Effector CD8-positive, alpha-beta T cell (primary cell): ENCODE results near the gene RABGAP1L.
"Not testable (repeated sequence)": the region's sequence is repeated elsewhere in the genome, so short reads cannot be mapped to it uniquely, and the experiment has no call there.

ENCODE experiments used
- DNase-seq: peaks from one replicate; lab custom pipeline; 2025; lab: John Stamatoyannopoulos, UW

The RABGAP1L gene

GRCh38 chr1:174871886-174872285 lies 712.6 kb downstream of the RABGAP1L start:
- no peak for DNase-seq

DNA sequence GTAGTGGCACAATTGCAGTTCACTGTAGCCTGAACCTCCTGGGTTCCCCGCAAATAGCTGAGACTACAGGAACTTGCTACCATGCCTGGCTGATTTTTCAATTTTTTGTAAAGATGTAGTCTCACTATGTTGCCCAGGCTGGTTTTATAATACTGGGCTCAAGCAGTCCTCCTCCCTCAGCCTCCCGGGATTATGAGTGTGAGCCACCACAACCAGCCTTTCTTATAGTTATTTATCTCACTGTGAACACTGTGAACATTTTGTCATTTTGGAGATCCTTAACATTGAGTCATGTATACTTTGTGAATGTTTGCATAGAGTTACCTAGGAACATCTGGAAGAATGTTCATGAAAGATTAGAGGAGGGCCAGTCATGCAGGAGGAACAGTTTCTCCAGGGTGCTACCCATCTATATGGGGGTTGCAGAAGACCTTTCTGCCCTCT lies 713.3 kb downstream of the RABGAP1L start:
- DNase-seq = no peak

GRCh38 chr1:174874331-174875053 lies 715.2 kb downstream of the RABGAP1L start:
- no peak for DNase-seq

DNA sequence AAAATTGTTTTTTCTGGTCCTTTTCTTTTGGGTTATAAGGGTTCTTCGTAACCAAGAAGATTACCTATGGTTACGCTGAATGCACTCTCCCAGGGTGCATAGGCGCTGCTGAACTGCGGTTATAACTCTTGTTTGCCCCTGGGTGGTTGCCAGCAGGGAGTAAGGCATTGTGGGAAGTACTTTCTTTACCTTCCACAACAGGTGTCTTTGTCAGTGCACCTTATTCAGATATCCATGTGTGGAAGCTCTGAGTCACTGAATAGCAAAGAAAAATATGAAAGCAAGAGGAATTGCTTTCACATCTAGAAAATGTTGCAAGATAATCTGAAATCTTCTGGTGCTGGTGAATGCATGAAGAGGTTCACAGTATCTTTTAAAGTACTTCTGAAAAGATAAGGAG lies 716.0 kb downstream of the RABGAP1L start:
- no peak for DNase-seq

DNA sequence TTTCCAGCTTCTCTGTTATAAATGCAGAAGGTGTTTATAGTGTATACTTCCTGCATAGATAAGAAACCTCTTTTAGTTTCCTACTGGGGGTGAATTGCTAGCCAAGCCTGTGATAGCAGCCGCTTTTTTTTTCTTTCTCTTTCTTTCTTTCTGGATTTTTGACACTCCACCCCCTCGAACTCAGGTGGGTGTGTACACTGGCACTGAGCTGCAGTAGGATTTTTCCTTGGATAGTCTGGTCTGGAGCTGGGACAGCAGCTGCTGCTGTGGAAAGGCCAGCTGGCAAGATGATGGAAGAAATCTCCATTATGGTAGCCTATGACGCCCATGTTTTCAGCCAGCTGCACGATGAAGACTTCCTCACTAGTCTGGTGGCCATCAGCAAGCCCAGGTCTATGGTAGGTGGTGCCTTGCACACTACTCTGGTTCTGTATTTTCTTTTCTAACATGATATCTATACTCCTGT lies 717.9 kb downstream of the RABGAP1L start:
- DNase-seq = no peak

GRCh38 chr1:174880171-174880570 lies 720.9 kb downstream of the RABGAP1L start:
- DNase-seq = no peak

GRCh38 chr1:174883409-174883808 lies 724.1 kb downstream of the RABGAP1L start:
- DNase-seq = no peak

DNA sequence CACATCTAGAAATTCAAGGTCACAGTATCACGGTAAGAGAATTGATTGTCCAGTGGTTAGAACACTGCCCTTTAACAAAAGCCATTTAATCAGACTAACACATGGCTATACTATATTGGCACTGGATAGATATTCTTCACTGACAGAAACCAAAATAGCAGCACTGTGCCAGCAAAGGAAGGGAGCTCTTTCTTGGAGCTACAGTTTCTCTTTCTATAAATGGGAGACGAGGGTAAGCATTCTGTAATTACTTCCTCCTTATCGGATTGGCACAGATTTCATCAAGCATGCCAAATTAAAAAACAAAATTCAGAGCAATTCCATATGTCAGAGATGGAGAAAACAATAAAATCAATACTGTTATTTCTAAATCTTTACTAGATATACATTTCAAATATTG lies 724.7 kb downstream of the RABGAP1L start:
- DNase-seq = no peak

DNA sequence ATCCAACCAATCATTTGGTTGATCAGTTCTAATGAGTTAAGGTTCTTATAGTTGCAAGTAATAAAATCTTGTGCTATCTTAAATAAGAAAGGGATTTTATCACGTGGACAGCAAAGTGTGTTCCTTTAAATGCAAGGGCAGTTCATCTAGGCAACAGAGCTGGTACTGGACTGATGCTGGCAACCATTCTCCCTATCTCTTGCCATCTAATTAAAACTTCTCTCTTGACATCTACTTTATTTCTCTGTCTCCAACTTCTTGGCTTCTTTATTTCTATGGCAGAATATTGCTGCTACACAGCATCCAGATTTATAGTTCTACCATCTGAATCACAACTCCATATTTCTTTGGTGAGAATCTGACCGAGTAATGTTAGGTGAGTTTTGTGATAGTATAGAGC lies 725.2 kb downstream of the RABGAP1L start:
- no peak for DNase-seq

DNA sequence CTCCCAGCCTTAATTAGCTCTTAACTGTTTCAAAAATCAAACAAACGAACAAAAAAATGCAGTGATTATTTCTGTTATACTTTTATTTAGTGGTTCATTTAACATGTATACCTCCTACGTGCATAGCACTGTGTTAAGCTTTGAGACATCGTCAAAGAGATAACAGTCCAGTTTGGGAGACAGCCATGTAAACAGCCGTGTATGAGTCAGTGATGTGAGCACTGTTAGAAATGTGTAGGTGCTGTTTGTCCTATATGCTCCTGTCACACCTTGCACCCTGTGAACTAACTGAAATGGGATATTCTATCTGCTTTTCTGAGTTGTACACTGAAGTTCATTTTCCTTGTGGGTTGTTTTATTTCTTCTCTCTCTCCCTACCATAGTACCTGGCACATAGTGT lies 730.7 kb downstream of the RABGAP1L start:
- DNase-seq = no peak

GRCh38 chr1:174892016-174892415 lies 732.7 kb downstream of the RABGAP1L start:
- DNase-seq = no peak

GRCh38 chr1:174894117-174894762 lies 734.9 kb downstream of the RABGAP1L start:
- DNase-seq = no peak

GRCh38 chr1:174895610-174896009 lies 736.3 kb downstream of the RABGAP1L start:
- not testable (repeated sequence) for DNase-seq

DNA sequence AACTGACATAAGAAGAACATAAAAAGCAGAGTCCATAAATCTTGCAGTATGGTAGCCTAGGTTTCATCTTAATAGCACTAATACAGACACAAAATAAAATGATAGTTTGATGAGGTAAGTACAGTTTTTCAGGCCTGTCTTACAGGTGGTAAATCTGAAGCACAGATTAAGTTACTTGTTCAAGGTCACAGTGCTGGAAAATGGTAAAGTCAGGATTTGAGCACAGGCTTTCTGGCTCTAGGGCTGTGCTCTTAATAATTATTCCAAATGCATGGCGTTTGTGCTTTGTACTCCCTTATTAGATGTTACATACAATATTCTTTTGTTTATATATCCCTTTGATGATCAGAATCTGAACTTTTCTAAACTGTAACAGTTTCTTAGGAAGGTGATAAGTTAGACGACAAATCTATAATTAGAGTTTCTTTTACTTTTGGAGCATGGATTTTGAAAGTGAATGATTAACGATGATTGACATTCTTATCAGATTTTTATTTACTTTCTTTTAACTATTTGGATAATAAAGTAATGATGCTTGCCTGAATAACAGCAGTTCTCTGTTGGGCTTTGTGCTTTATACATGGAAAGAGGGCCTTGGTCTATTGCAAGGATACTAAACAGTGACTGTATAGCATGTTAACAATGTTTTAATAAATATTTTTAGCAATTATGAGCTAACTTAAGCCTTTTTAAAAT lies 738.9 kb downstream of the RABGAP1L start:
- DNase-seq = no peak

DNA sequence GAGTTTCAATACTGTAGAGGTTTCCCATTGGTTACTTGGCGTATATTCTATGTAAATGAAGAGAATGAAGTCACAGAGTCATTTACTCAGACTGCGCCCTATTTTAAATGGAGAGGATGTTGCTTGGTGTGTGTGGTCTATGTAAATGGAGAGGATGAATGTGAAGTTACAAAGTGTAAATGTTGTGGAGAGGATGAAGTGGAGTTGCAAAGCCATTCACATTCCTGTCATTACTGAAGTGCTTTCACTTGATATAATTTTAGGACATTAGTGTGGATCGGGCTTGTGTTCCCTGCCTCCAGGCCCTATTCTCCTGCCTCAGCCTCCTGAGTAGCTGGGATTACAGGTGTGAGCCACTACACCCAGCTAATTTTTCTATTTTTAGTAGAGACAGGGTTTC lies 741.0 kb downstream of the RABGAP1L start:
- DNase-seq = no peak

DNA sequence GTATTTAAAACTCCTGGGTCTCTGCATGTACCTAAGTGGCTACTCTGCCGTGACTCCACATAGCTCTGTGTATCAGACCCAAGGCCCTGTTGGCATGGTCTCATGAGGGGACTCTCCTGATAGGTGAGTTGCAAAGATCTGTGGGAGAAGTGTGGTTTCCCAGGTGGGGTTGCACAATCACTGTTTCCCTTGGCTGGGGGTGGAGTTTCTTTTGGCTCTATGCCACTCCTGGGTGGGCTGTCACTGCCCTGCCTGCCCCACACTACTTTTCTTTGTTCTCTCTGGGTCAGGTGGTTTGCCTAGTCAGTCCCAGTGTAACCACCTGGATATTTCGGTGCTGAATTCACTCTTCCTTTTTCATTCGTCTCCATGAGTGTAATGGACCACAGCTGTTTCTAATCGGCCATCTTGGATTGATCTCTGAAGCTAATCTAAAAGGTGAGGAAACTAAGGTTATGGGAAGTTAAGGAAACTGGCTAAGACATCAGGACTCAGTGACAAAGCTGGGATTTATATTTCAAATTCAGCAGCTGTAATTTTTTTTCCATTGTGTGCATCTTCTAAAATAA lies 743.3 kb downstream of the RABGAP1L start:
- DNase-seq = no peak

GRCh38 chr1:174911606-174912005 lies 752.3 kb downstream of the RABGAP1L start:
- no peak for DNase-seq

DNA sequence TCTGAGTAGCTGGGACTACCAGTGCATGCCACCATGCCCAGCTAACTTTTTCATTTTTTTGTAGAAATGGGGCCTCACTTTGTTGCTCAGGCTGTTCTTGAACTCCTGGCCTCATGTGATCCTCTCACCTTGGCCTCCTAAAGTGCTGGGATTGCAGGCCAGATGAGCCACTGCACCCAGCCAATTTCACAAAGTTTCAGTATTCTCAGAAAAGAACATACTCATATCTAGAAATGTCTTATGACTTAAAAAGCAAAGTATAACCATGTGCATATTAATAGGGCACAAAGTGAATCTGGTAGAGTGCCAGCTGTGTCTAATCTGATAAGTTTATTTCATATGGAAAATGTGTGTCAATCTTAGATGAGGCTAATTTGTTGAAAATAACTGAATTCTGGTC lies 752.9 kb downstream of the RABGAP1L start:
- no peak for DNase-seq

GRCh38 chr1:174913225-174913903 lies 754.0 kb downstream of the RABGAP1L start:
- DNase-seq = no peak

GRCh38 chr1:174914991-174915390 lies 755.7 kb downstream of the RABGAP1L start:
- no peak for DNase-seq

- DNase-seq = no peak
Observed at GRCh38 chr1:174916846-174917245, 757.5 kb downstream of the RABGAP1L start.

GRCh38 chr1:174920093-174920492 lies 760.8 kb downstream of the RABGAP1L start:
- DNase-seq = no peak
